GM19023 (cell line): ENCODE data around the gene WNT8B.

Experiments
- ATAC-seq: cut with Tn5 transposase; IDR thresholded peaks from one replicate; pipeline ENCODE4 v1.9.1; 2021; ENCODE audit warnings: mild to moderate bottlenecking, moderate library complexity; ENCODE audit not compliant: unreplicated experiment

WNT8B gene

GRCh38 chr10:100482834-100483185 lies 20.0 kb downstream of the WNT8B start:
- no peak for ATAC-seq

- ATAC-seq = no peak
Measured at GRCh38 chr10:100483876-100484666, 21.3 kb downstream of the WNT8B start.

- ATAC-seq = no peak
Measured at GRCh38 chr10:100485366-100485765, 22.6 kb downstream of the WNT8B start.

- ATAC-seq = no peak
Measured at GRCh38 chr10:100485801-100486495, 23.1 kb downstream of the WNT8B start.

- no peak for ATAC-seq
Measured at GRCh38 chr10:100487529-100487928, 24.7 kb downstream of the WNT8B start.

GRCh38 chr10:100489396-100489795 lies 26.6 kb downstream of the WNT8B start:
- no peak for ATAC-seq

GRCh38 chr10:100490531-100490930 lies 27.7 kb downstream of the WNT8B start:
- ATAC-seq = no peak

- ATAC-seq = no peak
Measured at GRCh38 chr10:100496567-100496966, 33.8 kb downstream of the WNT8B start.

- no peak for ATAC-seq
Measured at GRCh38 chr10:100498059-100498458, 35.2 kb downstream of the WNT8B start.

GRCh38 chr10:100501423-100501822 lies 38.6 kb downstream of the WNT8B start:
- ATAC-seq = no peak

- ATAC-seq = no peak
Measured at GRCh38 chr10:100502926-100503494, 40.2 kb downstream of the WNT8B start.

GRCh38 chr10:100504096-100504495 lies 41.3 kb downstream of the WNT8B start:
- ATAC-seq = no peak

- ATAC-seq = no peak
Measured at GRCh38 chr10:100505164-100505563, 42.4 kb downstream of the WNT8B start.

GRCh38 chr10:100506596-100507356 lies 44.0 kb downstream of the WNT8B start:
- ATAC-seq = no peak

GRCh38 chr10:100507357-100507732 lies 44.5 kb downstream of the WNT8B start:
- no peak for ATAC-seq

GRCh38 chr10:100508266-100508665 lies 45.5 kb downstream of the WNT8B start:
- ATAC-seq = no peak

- ATAC-seq = no peak
Measured at GRCh38 chr10:100508691-100509150, 45.9 kb downstream of the WNT8B start.

- no peak for ATAC-seq
Measured at GRCh38 chr10:100509241-100509840, 46.5 kb downstream of the WNT8B start.

GRCh38 chr10:100510533-100511308 lies 47.9 kb downstream of the WNT8B start:
- no peak for ATAC-seq

GRCh38 chr10:100515612-100516011 lies 52.8 kb downstream of the WNT8B start:
- no peak for ATAC-seq
